HG02852 (cell line): ENCODE data around the gene WASHC4.
"Not testable (repeated sequence)": the region's sequence is repeated elsewhere in the genome, so short reads cannot be mapped to it uniquely, and the experiment has no call there.

Source experiments
- ATAC-seq: cut with Tn5 transposase; IDR thresholded peaks from one replicate; pipeline ENCODE4 v1.9.1; 2021; ENCODE audit warnings: mild to moderate bottlenecking, moderate library complexity; ENCODE audit not compliant: unreplicated experiment

WASHC4 gene

GRCh38 chr12:105164068-105164467 lies 56.5 kb downstream of the WASHC4 start:
- ATAC-seq: no peak

DNA sequence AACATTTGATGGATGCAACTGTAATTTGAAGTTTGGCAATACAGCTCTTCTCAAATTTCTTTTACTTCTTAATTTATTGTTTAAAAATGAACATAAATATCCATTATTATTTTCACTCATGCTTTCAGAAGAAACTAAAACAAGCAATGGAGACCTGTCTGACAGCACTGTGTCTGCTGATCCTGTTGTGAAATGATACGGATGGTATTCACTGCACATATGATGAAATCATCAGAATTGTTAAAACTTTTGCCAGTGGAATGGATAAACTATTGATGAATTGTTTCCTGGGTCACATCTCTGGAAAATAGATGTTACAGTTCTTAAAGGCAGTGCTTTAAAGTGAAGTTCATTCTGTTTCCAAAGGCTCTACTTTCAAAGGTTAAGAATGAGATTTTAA lies 59.2 kb downstream of the WASHC4 start:
- no peak for ATAC-seq

DNA sequence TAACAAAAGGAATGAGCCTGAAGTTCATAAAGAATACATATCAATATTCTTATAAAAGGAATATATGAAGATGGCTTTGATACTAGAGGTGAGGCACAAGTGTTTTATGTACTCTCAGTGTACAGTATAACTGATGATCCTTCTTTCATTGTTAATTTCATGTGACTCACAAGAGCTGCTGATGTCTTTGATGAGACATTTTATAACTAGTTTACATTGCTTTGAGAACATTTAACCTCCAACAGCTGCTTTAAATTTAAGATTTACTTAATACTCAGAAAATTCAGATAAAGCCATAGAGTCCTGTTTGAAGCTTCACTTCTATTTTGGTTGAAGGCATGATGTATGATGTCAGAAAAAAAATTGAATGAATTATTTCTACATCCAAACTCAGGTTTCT lies 59.8 kb downstream of the WASHC4 start:
- no peak for ATAC-seq

DNA sequence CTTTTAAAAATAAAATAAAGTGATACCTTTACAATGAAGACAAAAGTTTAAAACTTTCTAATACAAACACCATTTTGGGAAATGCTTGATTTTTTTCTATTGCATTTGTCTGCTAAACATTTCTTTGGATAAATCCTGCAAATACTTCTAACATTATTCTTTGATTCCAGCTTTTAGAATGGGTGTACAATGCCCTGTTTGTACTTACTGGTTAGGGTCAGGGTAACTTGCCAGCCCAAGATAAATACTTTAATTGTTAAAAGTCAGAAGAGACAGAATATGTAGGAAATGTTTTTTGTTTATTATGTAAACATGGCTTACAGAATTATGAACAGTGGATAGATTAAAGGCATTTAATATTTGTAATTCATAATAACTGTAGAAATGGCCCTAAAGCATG lies 60.5 kb downstream of the WASHC4 start:
- no peak for ATAC-seq

DNA sequence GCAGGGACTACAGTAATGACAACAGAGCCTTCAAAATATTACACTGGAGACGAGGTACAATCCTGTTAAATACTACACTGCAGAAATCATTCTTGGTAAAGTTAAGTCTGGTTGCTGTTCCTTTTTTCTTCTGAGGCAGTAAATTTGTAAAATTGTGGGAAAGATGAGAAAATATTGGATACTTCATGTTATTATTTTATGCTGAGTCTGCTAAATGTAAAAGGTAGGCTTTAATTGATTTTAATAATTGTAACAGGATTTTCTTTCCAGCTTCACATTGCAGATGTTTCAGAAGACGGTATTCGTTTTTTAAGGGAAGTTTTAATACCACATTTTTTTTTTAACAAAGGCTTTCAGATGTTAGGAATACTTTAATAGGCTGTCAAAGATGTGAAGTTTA lies 62.6 kb downstream of the WASHC4 start:
- ATAC-seq: no peak

- no peak for ATAC-seq
These were observed 64.3 kb downstream of the WASHC4 start for GRCh38 chr12:105171691-105172436.

- no peak for ATAC-seq
These were observed 68.0 kb downstream of the WASHC4 start for GRCh38 chr12:105175397-105175990.

DNA sequence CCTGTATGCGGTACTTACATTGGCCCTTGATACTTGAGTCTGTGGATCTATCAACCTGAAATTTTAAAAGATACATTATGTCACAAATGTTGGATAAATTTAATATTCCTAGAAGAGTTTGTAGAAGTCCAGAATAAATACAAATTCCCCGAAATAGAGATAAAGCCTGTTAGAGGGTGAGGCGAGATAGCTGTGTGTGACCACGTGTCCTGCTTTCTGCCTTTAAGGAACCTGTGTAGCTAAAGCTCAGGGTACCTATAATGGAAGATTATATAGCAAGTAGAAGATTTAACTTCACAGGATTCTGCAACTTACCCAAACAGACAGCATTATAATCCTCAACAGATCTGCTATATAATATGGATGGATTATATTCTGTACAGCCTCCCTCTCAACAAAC lies 69.7 kb downstream of the WASHC4 start:
- ATAC-seq: no peak

GRCh38 chr12:105179114-105179513 lies 71.6 kb downstream of the WASHC4 start:
- ATAC-seq: not testable (repeated sequence)

DNA sequence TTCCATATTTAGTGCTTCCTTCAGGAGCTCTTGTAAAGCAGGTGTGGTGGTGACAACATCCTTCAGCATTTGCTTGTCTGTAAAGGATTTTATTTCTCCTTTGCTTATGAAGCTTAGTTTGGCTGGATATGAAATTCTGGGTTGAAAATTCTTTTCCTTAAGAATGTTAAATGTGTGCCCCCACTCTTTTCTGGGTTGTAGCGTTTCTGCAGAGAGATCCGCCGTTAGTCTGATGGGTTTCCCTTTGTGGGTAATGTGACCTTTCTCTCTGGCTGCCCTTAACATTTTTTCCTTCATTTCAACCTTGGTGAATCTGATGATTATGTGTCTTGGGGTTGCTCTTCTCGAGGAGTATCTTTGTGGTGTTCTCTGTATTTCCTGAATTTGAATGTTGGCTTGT lies 75.9 kb downstream of the WASHC4 start:
- not testable (repeated sequence) for ATAC-seq

DNA sequence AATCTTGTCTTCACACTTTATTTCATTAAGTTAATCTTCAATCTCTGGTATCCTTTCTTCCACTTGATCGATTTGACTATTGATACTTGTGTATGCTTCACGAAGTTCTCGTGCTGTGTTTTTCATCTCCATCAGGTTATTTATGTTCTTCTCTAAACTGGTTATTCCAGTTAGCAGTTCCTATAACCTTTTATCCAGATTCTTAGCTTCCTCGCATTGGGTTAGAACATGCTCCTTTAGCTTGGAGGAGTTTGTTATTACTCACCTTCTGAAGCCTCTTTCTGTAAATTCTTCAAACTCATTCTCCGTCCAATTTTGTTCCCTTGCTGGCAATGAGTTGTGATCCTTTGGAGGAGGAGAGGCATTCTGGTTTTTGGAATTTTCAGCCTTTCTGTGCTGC lies 76.4 kb downstream of the WASHC4 start:
- not testable (repeated sequence) for ATAC-seq

DNA sequence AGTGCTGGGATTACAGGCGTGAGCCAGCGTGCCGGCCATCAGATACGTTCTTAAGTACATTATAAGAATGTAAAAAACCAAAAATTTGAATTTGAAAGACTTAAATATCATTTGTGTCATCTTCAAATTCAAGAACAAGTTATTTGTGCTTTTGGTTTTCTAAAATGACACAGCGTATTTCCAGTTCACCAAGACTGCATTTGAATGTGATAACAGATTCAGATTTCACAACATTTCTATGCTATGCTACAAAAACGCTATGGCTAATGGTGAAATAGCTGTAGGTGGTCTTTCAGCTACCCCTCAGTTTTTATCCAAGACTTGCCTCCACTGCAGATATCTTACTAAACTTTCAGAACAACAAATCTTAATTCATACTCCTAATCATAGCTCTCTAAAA lies 81.8 kb downstream of the WASHC4 start:
- ATAC-seq: no peak

DNA sequence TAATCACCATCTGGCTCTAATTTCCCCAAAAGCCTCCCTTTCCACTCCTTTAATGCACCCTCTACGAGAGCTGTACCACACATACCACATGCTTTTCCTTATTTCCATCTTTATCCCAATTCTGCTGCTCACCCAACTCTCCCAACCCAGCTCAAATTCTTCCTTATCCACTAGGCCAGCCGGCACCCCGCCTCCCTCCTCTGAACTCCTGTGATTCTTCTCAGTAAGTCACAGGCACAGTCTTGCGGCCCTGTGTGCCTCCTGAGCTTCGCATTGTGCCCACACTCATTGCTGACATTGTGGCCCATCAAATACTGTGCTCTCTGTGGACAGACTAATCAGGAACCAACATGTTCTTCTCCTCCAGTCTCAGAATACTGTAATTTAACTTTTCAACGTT lies 83.0 kb downstream of the WASHC4 start:
- no peak for ATAC-seq

- ATAC-seq: no peak
These were observed 85.2 kb downstream of the WASHC4 start for GRCh38 chr12:105192624-105193225.

DNA sequence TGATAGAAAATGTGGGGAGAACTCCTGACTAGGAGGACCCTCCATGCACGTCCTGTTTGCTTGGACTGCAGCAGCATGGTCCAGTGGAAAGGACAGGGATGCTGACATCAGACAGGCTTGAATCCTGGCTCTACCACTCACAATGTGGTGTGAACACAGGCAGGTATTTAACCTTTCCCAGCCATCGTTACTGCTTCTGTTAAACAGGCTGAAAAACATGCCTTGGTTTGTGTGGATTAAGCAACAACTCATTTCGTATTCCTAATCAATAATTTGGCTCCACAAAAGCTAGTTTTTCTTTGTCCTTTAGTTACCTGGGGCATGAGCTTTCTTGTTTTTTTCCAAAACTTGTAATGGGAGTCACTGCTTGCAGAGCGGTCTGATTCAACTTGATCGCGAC lies 87.4 kb downstream of the WASHC4 start:
- no peak for ATAC-seq

GRCh38 chr12:105196090-105196489 lies 88.6 kb downstream of the WASHC4 start:
- no peak for ATAC-seq

DNA sequence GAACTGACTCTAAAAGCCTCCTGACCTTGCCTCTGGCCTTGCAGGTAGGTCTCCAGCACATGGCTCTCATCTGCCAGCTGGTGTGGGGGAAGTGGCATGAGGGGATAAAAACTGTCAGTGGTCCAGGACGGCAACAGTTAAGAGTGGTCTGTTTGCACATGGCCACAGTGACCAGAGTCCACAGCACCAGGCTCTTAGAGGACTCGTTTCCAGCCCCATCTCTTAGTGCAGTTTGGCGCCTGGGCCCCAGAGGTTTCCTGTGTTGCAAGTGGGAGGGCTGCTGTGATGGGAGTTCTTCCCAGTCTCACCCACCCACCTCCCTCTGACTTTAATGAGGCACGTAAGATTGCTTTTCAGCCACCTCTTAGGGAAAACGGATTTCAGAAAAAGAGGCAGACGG lies 91.4 kb downstream of the WASHC4 start:
- ATAC-seq: no peak

GRCh38 chr12:105200385-105200784 lies 92.9 kb downstream of the WASHC4 start:
- no peak for ATAC-seq

GRCh38 chr12:105201299-105201698 lies 93.8 kb downstream of the WASHC4 start:
- no peak for ATAC-seq

GRCh38 chr12:105202202-105202601 lies 94.7 kb downstream of the WASHC4 start:
- no peak for ATAC-seq

DNA sequence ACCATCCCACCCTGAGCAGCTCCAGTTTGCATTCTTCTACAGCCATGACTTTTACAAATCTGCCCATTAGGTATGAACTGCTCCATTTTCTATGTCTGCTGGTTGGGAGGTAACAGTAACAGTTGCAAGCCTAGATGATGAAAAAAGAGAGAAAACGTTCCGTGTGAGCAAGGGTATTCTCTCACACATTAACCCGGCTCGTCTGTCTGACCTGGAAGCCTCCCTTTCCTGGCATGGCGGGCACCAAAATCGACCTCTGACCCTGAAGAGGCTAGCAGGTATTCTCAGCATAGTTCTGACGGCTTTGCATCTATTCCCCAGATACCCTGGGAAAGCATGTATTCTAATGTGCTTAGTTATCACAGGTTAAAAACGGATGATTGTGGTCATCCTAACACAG lies 96.6 kb downstream of the WASHC4 start:
- ATAC-seq: no peak

- no peak for ATAC-seq
These were observed 97.4 kb downstream of the WASHC4 start for GRCh38 chr12:105204916-105205315.
